HUES6 (cell line): ENCODE results near the gene AKR7A2.

ENCODE experiments used
- H3K27ac ChIP-seq: 2 replicates; pipeline ENCODE4 v1.7.0; 2013; ENCODE audit warnings: low read depth, mild to moderate bottlenecking, low read length, inconsistent platforms
- H3K27me3 ChIP-seq: 2 replicates; pipeline ENCODE4 v1.6.1; 2013; ENCODE audit warnings: low read length; ENCODE audit not compliant: control insufficient read depth, insufficient read depth
- H3K36me3 ChIP-seq: 2 replicates; pipeline ENCODE4 v1.6.1; 2013; ENCODE audit warnings: low read length; ENCODE audit not compliant: control insufficient read depth, insufficient read depth
- H3K4me1 ChIP-seq: 2 replicates; pipeline ENCODE4 v1.6.1; 2013; ENCODE audit warnings: low read length; ENCODE audit not compliant: control insufficient read depth, insufficient read depth
- H3K4me3 ChIP-seq: 2 replicates; pipeline ENCODE4 v1.5.1; 2013; ENCODE audit warnings: low read depth, low read length
- H3K9ac ChIP-seq: one replicate; pipeline ENCODE4 v1.6.1; 2013; ENCODE audit warnings: mild to moderate bottlenecking, low read length
- H3K9me3 ChIP-seq: 2 replicates; pipeline ENCODE4 v1.6.1; 2013; ENCODE audit warnings: low read depth, low read length; ENCODE audit not compliant: control insufficient read depth, insufficient read depth

The AKR7A2 gene

DNA sequence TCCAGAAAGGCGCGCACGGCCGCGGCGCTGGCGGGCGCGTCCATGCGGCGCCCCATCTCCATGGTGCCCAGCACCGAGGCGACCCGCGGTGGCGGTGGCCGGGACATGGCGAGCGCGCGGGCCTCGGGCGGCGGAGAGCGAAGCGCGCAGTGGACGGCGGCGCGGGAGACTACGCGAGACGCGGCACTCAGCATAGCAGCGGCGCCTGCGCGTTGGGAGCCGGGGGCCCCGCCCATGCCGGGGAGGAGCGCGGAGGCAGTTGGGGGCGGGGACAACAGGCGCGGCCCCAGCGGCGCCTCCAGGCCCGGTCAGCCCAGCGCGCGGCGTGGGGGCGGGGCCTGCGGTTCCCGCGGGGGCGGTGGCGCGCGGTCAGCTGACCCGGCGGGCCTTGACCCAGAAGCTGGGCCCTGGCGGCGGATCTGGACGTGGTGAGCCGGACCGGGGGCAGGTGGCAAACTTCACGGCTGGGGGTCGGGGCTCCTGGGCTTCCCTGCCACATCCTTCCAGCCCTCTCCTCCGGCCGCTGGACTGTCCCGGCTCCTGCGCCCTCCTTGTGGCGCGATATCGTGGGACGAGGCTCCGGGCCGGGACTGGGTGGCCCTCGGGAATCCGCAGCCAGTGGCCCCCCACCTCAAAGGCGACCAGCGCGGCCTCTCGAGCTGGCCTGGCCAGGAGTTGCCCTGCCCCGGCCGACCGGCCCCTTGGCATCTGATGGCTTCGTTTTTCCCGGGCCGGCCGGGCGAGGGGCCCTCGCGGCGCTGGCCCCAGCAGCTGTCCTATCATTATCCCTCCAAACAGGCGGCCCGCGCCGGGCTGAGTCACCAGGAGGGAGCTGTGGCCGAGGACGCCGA, at the start of gene AKR7A2, which contains the start of gene SLC66A1:
Gene AKR7A2, minus strand, starts transcription at position 214 of the 851 bp plus-strand sequence. Its CDS starts 20 bp downstream, at position 194.
Gene SLC66A1, plus strand, starts transcription at position 396 of the 851 bp plus-strand sequence. CDS start 5,352 bp downstream, outside the sequence.
- Histone ChIP-seq H3K9ac (peak within 1 kb of the TSS; percentile 94), H3K9me3 (no peaks in the 10 kb centered on the region), H3K27ac (peak within 1 kb of the TSS; percentile 67; the same call in 1 of the 2 replicates), H3K27me3 (no peaks in the 10 kb centered on the region), H3K4me1 (peaks cover 17% of the 10 kb centered on the region), H3K36me3 (peaks cover 19% of the 10 kb centered on the region), H3K4me3 (peak within 1 kb of the TSS; percentile 97)

DNA sequence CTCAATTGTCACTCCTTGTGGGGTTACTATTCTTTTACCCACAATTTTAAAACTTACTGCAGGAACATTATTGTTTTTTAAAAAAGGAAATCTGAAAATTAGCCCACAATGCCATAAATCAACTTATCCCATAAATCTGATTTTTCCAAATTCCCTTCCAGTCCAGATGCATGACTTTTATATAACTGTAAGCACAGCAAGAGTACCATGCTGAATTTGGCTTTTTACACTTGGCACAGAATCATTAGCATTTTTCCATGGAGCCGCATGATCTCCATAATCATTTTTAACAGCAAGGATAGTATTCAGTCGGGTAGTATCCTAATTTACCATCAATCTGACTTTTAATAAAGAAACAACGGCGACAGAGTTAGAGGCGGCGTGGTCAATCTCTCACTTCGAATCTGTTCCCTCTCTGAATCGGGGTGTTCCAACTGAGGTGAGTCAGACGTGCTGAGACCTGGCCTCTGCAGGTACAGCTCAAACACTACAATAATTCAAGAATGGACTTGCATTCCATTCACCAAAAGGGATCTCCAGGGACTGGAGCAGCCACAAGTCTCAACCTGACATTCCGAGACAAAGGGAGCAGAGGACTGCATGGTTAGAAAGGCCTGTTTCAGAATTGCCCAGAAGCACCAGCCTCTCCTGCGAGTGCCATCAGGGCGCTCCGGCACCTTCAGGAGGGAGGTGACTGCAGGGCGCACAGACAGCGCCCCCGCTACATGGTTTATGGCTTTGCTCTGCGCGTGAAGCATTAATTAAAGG, 49.1 kb upstream of the AKR7A2 start:
- H3K36me3 ChIP-seq = peaks cover 32% of the 10 kb centered on the region
- no peak overlapping the region for H3K9ac ChIP-seq
- H3K27ac ChIP-seq = no peak overlapping the region
- H3K4me3 ChIP-seq = no peak overlapping the region
- H3K4me1 ChIP-seq = no peaks in the 10 kb centered on the region
- no peaks in the 10 kb centered on the region for H3K9me3 ChIP-seq
- no peaks in the 10 kb centered on the region for H3K27me3 ChIP-seq

DNA sequence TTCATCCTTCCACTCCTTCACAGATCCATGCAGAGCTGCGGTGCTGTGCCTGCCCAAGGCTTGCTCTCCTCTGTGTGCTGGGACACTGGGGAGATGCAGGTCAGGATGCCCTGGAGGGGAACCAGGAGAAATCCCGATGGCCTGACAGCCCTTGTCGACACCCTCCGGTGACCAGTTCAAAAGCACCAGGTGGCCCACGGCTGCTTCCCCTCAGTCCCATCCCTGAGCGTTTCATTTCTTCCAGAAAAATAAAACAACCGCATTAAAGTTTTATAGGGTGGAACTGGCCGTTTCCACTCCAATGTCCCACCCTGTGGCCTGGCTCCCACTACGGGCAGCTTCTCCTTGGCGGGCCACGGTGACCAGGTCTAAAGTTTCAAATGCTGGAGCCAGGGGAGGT, 48.5 kb upstream of the AKR7A2 start:
- no peaks in the 10 kb centered on the region for H3K4me1 ChIP-seq
- no peaks in the 10 kb centered on the region for H3K9me3 ChIP-seq
- no peak overlapping the region for H3K4me3 ChIP-seq
- no peak overlapping the region for H3K9ac ChIP-seq
- H3K27me3 ChIP-seq = no peaks in the 10 kb centered on the region
- peaks cover 38% of the 10 kb centered on the region for H3K36me3 ChIP-seq
- no peak overlapping the region for H3K27ac ChIP-seq

DNA sequence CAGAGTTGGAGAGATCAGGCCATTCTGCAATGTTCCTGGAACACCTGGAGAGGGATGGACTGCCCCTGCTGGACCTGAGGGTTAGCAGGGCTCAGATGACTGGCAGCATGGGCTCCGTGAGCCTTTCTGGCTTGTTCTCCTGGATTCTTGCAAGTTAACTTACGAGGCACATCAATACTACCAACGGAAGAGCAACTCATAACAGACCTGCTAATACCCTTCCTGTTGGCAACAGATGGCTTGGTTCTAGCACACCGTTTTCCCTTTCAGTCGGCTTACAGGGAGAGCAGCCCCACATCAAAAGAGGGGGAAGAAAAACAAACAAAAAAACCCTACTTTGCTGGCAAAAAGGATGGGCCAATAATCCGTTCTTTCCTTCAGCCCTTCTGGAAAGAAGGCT, 48.1 kb upstream of the AKR7A2 start:
- Histone ChIP-seq H3K4me3 (no peak overlapping the region), H3K27ac (no peak overlapping the region), H3K9ac (no peak overlapping the region)

DNA sequence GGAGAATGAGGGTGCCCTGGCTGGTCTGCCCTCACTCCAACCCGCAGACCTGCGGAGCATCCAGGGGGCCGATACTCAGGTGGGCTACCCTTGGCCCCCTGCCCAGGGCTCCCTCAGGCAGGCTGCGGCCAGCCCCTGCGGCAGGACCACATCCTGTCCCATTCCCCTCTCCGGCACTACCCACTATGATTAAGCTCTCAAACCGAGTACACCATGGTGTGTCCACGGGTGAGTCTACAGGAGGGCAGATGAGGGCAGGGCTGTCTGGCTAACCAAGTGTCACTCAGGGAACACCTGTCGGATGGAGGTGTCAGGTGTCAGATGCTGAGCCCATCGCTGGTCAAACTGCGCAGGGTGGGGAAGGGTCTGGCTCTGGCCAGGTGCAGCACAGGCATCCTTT, 47.4 kb upstream of the AKR7A2 start:
- Histone ChIP-seq H3K27me3 (no peaks in the 10 kb centered on the region), H3K4me1 (peaks cover 6% of the 10 kb centered on the region), H3K36me3 (peaks cover 41% of the 10 kb centered on the region), H3K9me3 (no peaks in the 10 kb centered on the region), H3K27ac (no peak overlapping the region), H3K4me3 (no peak overlapping the region), H3K9ac (no peak overlapping the region)

More for the DNA sequence above, 48.1 kb upstream of the AKR7A2 start:
- peaks cover 36% of the 10 kb centered on the region for H3K36me3 ChIP-seq
- H3K4me1 ChIP-seq = no peaks in the 10 kb centered on the region
- H3K27me3 ChIP-seq = no peaks in the 10 kb centered on the region
- H3K9me3 ChIP-seq = no peaks in the 10 kb centered on the region

DNA sequence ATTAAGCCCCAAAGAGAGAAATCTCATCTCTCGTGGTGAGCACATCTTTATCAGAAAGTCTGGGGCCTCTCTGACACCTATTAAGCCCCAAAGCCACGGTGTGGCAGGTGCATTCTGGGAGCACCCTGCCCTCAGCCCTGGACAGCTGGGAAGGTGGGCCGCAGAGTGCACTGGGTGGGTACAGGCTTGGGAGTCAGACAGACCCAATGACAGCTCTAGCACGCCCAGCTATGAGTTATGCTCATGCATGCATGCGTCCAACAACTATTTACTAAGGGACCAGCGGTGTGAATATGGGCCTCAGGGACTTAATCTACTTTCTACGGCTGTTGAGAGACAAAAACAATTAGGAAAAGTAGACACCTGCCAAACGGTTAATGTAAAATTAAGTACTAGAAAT, 46.8 kb upstream of the AKR7A2 start:
- peaks cover 13% of the 10 kb centered on the region for H3K4me1 ChIP-seq
- no peak overlapping the region for H3K4me3 ChIP-seq
- no peaks in the 10 kb centered on the region for H3K9me3 ChIP-seq
- H3K27me3 ChIP-seq = no peaks in the 10 kb centered on the region
- no peak overlapping the region for H3K9ac ChIP-seq
- peaks cover 46% of the 10 kb centered on the region for H3K36me3 ChIP-seq
- no peak overlapping the region for H3K27ac ChIP-seq

DNA sequence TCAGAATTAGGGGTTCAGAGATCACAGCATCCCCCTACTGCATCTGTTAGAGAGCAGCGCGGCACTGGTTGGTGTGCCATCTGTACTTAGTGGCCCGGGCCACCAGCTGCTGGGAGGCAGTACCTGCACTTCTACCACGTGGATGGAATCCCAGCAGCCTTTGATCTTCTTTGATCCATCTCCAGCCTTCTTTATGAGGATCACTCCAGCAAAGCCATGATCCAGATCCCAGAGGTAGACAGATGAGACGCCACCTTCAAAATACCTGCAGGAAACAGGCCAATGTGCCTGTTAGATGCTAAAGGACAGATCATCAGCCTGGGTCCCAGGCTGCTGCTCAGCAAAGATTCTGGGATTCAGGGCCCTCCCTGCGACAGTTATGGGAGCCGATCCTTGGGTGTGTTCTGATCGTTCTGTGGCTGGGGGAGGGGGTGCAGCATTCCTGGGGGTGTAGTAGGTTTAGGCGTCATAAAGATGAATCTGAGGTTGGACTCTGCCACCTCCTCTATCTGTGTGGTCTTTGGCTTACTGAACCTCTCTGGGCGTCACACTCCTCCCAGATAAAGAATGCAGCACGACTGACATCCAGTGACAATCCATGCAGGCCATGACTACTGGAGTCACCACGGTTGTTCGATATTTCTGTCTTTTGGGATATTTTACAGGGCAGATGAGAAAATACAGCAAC, 45.5 kb upstream of the AKR7A2 start:
- Histone ChIP-seq H3K4me1 (peaks cover 23% of the 10 kb centered on the region), H3K9me3 (no peaks in the 10 kb centered on the region), H3K9ac (no peak overlapping the region), H3K4me3 (no peak overlapping the region), H3K27me3 (no peaks in the 10 kb centered on the region), H3K27ac (no peak overlapping the region), H3K36me3 (peaks cover 53% of the 10 kb centered on the region)

DNA sequence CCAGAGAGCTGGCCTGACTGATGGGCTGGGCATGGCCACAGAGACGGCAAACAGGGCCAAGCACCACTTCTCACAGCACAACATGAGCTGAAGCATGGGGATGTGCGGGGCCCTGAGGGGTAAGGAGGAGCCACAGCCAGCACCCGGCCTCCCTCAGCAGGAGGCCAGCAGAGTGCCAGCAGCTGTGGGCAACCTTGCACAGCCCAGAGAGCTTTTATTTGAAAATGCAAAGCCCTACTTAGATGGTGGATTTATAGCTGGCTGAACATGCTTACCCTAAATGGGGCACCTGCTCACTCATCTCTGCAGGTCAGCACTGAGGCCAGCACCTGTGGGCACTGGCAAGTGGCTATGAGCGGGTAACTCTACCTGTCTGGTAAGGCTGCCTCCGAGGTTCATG, 44.3 kb upstream of the AKR7A2 start:
- Histone ChIP-seq H3K9ac (no peak overlapping the region), H3K9me3 (no peaks in the 10 kb centered on the region), H3K27ac (no peak overlapping the region), H3K36me3 (peaks cover 62% of the 10 kb centered on the region), H3K4me3 (no peak overlapping the region), H3K4me1 (peaks cover 23% of the 10 kb centered on the region), H3K27me3 (no peaks in the 10 kb centered on the region)

DNA sequence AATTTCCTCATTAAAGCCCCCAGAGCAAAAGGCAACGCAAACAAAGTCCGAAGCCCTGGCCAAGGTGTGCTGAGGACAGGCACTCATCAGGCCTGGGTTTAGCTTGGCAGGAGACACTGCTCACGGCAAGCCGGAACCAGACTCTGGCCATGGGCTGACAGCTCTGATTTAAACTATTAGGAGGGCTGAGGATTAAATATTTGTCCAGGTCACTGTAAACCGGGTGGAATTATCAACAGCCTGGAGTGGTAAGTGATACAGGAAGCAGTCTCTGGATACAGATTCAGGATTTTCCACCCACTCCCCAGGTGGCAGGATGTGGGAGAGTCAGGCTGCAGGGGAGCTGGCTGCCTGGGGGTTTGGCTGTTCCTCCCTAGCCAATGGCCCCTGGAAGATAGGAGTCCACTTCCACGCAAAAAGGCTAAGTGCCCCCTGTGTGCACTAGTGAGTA, 42.6 kb upstream of the AKR7A2 start:
- no peaks in the 10 kb centered on the region for H3K27me3 ChIP-seq
- H3K4me1 ChIP-seq = peaks cover 23% of the 10 kb centered on the region
- H3K9ac ChIP-seq = no peak overlapping the region
- peaks cover 65% of the 10 kb centered on the region for H3K36me3 ChIP-seq
- no peaks in the 10 kb centered on the region for H3K9me3 ChIP-seq
- no peak overlapping the region for H3K4me3 ChIP-seq
- no peak overlapping the region for H3K27ac ChIP-seq

DNA sequence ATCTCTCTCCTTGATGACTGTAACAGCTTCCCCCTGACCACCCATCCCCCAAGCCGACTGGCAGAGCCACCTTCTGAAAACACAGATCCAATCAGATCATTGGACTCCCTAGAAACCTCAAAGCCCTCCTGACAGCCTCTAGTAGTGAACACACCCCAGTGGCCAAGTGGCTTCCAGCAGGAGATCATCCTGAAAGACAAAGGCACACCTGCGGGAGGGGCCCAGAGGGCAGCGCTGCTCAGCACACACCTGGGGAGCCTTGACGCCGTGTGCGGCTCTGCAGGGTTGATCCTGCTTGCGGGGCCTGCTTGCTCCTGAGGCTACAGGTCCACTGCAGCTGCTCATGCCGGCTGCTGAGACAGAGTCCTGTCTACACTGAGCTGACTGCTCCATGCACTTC, 41.7 kb upstream of the AKR7A2 start:
- Histone ChIP-seq H3K9ac (no peak overlapping the region), H3K4me3 (no peak overlapping the region), H3K36me3 (peaks cover 73% of the 10 kb centered on the region), H3K9me3 (no peaks in the 10 kb centered on the region), H3K4me1 (peaks cover 27% of the 10 kb centered on the region), H3K27ac (no peak overlapping the region), H3K27me3 (no peaks in the 10 kb centered on the region)
